Measurements from ENCODE around the gene PCDHGA1. TPM values are rescaled to one million over a fixed set of nuclear protein-coding genes. Genes with fewer than 3 reads are reported as not detected.

Gene PCDHGA1
- total RNA-seq, 1 experiment from 2014 or later: 0.63 TPM

DNA sequence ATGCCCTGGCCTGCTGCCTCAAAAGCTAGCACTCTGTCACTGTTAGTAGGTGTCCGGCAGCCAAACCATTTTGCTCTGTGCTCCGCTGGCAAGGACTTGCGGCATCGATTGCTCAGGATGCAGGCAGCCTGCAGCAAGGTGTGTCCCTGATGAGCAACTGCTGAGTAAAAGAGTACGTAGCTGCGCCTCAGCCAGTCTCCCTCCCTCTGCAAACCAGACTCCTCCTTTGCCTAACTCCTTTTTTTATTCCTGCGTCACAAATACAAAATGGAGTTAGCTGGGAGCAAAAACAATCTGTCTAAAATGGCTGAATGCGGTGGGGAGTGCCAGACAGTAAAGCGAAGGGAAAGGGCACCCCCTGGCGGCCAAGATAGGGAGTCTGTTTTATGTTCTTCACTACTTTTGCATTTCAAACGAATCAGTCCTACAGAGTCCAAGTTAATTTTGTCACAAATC lies 227.4 kb downstream of the PCDHGA1 start:
- Histone ChIP-seq H3K23me2 (ENCODE audit: insufficient read length, low read depth, low read length, poor library complexity, severe bottlenecking) (peaks cover 3% of the 10 kb centered on the region), H3K4me2 (ENCODE audit: insufficient read depth, insufficient read length, low read length) (peak overlapping the region; percentile 3), H2BK120ac (ENCODE audit: low read depth, low read length, poor library complexity, severe bottlenecking) (no peak overlapping the region), H3K9ac (ENCODE audit: extremely low read depth, insufficient read length, low read length) (peak overlapping the region; percentile 61), H4K91ac (ENCODE audit: insufficient read length, low read depth, low read length) (no peak overlapping the region), H4K8ac (replicated peaks; ENCODE audit: insufficient read length, low read depth, low read length) (no peak overlapping the region), H3K27me3 (ENCODE audit: insufficient read depth, low read length) (no peaks in the 10 kb centered on the region), H3K56ac (ENCODE audit: insufficient read length, low read depth, low read length) (no peak overlapping the region), H4K20me1 (ENCODE audit: control insufficient read depth, insufficient read depth, insufficient read length) (no peaks in the 10 kb centered on the region), H3K4ac (ENCODE audit: low read depth, low read length) (no peak overlapping the region), H3K14ac (ENCODE audit: insufficient read depth, low read length) (peak overlapping the region; percentile 92), H3K9me3 (ENCODE audit: control insufficient read depth, low read depth, low read length) (no peaks in the 10 kb centered on the region), H2BK20ac (ENCODE audit: low read depth, low read length, poor library complexity, severe bottlenecking) (no peak overlapping the region), H3T11ph (ENCODE audit: low read length) (peak overlapping the region; percentile 30), H3K23ac (ENCODE audit: insufficient read length, low read depth, low read length) (no peak overlapping the region), H3K4me1 (ENCODE audit: insufficient read depth, low read length) (peaks cover 6% of the 10 kb centered on the region; the same call in 1 of the 2 replicates), H2AK5ac (ENCODE audit: insufficient read length, low read length) (no peak overlapping the region), H3K18ac (ENCODE audit: insufficient read length, low read depth, low read length) (peak overlapping the region; percentile 96), H4K5ac (ENCODE audit: insufficient read length, low read depth, low read length) (peak overlapping the region; percentile 56), H3K79me1 (ENCODE audit: insufficient read depth, low read depth, low read length, poor library complexity, severe bottlenecking) (no peaks in the 10 kb centered on the region), H2AFZ (ENCODE audit: low read length) (no peak overlapping the region), H3K79me2 (ENCODE audit: insufficient read depth, low read length) (no peaks in the 10 kb centered on the region), H2BK5ac (ENCODE audit: insufficient read length, low read length) (no peak overlapping the region), H2BK12ac (ENCODE audit: insufficient read length, low read depth, low read length) (no peak overlapping the region), H2BK15ac (ENCODE audit: low read depth, low read length) (no peak overlapping the region), H3K27ac (ENCODE audit: insufficient read length, low read depth, low read length) (peak overlapping the region; percentile 43)
- peaks cover 11 to 25% (median 13%) of the 10 kb centered on the region in 3 experiments; a peak in 5 of 7 replicates for H3K36me3 Mint-ChIP-seq (ENCODE audit: insufficient read depth in 1 of 3, low read depth in 3 of 3)
- WGBS (ENCODE audit: extremely low coverage, insufficient read length, low lambda C conversion rate): no CpG with 5 or more reads among the region's 11 CpGs
- DNase-seq: peak; percentile 85
- H3K27me3 Mint-ChIP-seq (ENCODE audit: low read depth): no peaks in the 10 kb centered on the region
- H3K4me3 Mint-ChIP-seq: peak overlapping the region; percentile 33 to 48
- peak overlapping the region; percentile 99 for H3K27ac Mint-ChIP-seq
- no peaks in the 10 kb centered on the region; a peak in 1 of 5 replicates for H3K9me3 Mint-ChIP-seq
- H3K4me1 Mint-ChIP-seq: peaks cover 33 to 34% of the 10 kb centered on the region in 2 experiments
- TF ChIP-seq, protein P1, sequence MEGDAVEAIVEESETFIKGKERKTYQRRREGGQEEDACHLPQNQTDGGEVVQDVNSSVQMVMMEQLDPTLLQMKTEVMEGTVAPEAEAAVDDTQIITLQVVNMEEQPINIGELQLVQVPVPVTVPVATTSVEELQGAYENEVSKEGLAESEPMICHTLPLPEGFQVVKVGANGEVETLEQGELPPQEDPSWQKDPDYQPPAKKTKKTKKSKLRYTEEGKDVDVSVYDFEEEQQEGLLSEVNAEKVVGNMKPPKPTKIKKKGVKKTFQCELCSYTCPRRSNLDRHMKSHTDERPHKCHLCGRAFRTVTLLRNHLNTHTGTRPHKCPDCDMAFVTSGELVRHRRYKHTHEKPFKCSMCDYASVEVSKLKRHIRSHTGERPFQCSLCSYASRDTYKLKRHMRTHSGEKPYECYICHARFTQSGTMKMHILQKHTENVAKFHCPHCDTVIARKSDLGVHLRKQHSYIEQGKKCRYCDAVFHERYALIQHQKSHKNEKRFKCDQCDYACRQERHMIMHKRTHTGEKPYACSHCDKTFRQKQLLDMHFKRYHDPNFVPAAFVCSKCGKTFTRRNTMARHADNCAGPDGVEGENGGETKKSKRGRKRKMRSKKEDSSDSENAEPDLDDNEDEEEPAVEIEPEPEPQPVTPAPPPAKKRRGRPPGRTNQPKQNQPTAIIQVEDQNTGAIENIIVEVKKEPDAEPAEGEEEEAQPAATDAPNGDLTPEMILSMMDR (conservative IDR thresholded peaks at IDR 0.05): peak; percentile 96
